Right renal cortex interstitium (tissue), 3 donors: ENCODE measurements around the gene HAVCR2. TPM values are rescaled to one million over a fixed set of nuclear protein-coding genes. Genes with fewer than 3 reads are reported as not detected.
"Not testable (repeated sequence)": the region's sequence is repeated elsewhere in the genome, so short reads cannot be mapped to it uniquely, and the experiment has no call there.

Source experiments
- DNase-seq, 3 donors: peaks; one replicate each; pipeline ENCODE4 v3.0.0-alpha.2; 2013; ENCODE audit warnings: low read depth in 3 of 3, low spot score in 2 of 3
- polyA plus RNA-seq, 3 donors: library from polyadenylated mRNA; unstranded; fragments of 120-200 nt; gene quantifications; one replicate each; pipeline ENCODE4 v1.2.1, GENCODE V29; 2013; ENCODE audit not compliant: insufficient read length in 3 of 3

HAVCR2 gene
- polyA plus RNA-seq, 3 donors, result 8.0 to 12.1 (median 10.5) TPM

DNA sequence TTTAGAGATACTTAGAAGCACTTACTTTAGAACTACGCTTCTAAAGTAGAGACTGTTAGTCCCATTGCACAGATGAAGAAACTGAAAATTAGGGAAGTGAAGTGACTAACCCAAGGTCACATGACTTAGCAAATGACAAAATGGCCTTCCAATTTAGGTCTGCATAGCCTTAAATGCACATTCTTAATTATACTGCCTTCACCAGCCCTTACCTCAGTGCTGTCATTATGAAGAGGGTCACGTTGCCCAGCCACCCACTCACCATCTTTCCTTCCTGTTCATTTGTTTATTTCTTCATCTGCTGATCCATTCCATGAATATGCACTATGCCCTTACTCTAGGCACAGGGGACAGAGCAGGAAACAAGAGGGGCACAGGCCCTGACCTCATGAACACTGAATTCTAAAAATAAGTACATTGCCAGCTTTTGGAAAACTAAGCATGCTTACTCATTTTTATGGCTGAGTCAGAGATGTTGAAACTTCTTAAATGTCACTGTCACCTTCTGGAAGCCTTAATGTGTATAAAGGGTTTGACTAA is 8.6 kb downstream of the HAVCR2 start:
- no peak for DNase-seq

DNA sequence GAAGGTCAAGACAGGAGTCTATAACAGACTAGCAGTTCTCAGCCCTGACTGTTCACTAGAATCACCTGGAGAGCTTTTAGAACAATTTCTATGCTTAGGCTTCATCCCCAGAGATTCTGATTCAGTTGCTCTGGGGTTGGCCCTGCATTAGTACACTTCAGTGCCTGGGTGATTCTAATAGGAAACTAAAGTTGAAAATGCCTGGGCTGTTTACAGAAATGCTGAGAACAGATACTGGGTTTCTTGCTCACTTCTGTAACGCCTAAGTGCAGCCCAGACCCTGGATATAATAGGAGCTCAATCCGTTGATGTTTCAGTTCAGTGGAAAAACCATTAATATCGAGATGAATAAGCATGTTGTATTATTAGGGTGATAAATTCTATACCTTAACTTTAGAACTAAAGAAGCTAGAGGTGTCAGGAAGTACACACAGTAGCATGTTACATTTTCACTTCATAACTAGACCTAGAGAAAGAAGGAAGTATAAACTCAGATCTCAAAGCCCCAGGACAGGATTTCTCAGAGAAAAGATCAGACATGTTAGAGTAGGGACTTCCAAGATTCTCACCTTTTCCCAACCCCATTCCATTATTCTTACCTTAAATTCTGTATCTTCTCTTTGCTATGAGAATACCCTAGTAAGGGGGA is 20.4 kb downstream of the HAVCR2 start:
- DNase-seq, result no peak

DNA sequence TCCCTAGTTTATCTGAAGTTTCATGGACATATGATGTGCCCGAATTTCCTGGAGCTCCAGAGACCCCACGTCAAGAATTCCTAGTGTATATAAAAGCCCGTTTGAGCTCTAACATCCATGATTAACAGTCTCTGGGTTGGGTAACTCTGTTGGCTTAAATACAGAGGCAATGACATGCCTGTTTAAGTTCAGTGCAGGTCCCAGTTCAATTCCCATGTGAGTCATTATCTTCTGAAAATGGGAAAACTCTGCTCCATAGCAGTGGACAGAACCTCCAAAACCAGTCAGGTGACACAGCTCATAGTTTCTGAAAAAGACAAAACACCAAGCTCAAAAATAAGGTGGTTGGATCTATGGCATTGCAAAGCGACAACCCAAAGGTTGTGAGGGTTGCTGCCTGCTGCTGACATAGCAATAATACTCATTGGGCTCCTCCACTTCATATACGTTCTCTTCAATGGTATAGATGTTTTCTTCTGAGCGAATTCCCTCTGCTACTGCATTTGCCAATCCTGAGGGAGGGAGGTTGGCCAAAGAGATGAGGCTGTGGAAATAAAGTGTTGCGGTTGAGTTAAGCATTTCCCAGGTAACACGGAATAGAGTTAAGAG is 22.0 kb downstream of the HAVCR2 start:
- no peak for DNase-seq

DNA sequence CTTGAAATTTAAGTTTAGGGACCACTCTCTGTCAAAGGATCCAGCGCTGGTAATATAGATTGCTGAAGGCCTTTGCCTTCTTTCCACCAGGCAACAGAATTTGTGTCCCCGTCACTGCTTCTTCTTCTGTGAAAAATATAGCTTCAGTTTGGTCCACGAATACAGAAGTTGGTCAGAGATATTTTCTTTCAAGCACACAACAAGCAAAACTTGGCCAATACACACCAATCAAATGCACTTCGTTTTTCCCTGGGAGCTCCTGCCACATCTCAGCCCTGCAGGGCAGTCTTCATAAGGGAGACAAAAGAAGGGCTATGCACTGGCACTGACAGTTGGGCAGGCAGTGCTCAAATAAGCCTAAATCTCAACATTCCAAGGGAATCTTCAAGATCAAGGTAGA is 22.9 kb downstream of the HAVCR2 start:
- DNase-seq, result no peak

DNA sequence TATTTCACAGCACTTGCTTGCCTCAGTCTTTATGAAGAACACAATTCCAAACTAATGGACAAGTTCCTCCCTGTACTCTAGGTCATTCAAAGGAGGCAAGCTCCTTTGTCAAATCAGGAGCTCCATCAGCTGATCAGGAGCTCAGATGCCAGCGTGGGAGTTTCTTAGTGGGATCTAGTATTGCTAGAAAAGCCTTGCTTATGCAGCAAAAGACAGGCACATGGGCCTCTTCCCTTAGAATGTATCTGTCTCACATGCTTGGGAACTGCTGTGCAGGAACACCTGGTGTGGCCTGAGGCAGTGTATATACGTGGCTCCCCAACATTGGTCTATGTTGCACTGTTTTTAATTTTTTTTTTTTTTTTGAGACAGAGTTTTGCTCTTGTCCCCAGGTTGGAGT is 28.6 kb downstream of the HAVCR2 start:
- no peak for DNase-seq

DNA sequence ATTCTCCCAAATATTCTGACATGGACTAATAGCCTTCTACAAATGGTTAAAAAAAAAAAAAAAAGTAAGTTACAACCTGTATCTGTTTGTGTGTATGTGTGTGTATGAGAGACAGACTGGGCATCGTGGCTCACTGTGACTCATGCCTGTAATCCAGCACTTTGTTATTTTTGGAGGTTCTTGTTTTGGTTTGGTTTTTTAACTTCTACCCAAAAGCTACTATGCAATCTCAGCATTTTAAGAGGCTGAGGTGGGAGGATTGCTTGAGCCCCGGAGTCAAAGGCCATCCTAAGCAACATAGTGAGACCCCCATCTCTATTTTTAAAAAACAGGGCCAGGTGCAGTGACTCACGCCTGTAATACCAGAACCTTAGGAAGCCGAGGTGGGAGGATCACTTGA is 32.3 kb downstream of the HAVCR2 start:
- DNase-seq, result no peak

DNA sequence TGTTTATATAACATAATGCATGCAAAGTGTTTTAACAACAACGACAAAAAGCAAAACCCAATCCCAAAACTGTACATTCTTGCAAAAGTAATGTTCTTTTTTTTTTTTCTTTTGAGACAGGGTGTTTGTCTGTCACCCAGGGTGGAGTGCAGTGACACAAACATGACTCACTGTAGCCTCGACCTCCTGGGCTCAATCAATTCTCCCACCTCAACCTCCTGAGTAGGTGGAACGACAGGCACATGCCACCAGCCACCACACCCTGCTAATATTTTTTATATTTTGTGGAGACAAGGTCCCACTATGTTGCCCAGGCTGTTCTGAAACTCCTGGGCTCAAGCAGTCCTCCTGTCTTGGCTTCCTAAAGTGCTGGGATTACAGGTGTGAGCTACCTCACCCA is 36.3 kb downstream of the HAVCR2 start:
- no peak for DNase-seq

DNA sequence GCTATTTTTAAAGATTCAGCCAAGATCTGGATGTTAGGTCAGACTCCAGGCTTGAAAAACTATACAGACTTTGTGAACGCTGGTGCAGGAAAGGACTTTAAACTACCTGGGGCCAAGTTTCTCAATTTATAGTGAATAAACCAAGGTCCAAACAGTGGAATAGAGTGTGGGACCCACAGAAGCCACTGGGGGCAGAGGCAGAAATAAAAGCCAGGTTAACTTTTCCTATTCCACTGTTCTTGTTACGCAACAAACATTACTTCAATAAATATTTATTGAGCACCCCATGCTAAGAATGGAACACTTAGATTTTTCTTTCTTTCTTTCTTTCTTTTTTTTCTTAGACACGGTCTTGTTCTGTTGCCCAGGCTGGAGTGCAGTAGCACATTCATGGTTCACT is 38.9 kb downstream of the HAVCR2 start:
- no peak for DNase-seq

DNA sequence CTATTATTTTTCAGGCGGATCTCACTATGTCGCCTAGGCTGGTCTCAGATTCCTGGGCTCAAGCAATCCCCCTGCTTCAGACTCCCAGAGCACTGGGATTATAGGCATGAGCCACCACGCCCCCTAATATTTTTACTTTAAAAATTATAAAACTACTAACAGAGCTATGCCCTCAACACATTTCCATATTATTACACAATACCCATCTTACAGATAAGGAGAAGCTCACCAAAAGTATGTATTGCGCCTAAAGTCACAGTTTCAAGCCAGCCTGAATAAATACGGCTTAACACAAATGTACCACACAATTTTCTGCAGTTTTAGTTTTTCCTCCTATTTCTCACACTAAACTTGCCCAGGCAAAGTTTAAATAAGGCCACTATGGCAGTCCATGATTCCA is 40.1 kb downstream of the HAVCR2 start:
- no peak for DNase-seq

DNA sequence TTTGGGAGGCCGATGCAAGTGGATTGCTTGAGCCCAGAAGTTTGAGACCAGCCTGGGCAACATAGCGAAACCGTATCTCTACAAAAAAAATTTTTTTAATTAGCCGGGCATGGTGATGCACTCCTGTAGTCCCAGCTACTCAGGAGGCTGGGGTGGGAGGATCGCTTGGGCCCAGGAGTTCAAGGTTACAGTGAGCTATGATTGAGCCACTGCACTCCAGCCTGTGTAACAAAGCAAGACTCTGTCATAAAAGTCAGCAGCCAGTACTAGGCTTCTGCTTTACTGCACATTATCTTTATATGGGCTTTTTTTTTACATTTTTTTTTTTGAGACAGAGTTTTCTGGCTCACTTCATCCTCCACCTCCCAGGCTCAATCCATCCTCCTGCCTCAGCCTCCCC is 40.5 kb downstream of the HAVCR2 start:
- DNase-seq, result no peak

DNA sequence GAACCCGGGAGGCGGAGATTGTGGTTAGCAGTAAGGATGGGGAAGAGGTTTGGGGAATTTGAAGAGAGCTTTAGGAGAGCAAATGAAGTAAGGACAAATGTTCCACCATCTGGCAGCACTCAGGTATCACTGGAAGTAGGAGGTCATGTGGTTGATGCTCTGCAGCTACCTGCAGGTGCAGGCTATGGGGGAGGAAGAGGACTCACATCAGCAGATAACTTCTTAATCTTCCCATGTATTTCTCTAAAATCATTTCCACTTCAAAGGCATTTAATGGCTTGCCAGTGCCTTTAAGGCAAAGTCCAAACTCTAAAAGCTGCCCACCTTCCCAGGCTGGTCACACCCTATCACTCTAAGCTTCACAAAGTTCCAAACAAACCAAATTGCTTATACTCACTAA is 41.8 kb downstream of the HAVCR2 start:
- DNase-seq, result no peak

DNA sequence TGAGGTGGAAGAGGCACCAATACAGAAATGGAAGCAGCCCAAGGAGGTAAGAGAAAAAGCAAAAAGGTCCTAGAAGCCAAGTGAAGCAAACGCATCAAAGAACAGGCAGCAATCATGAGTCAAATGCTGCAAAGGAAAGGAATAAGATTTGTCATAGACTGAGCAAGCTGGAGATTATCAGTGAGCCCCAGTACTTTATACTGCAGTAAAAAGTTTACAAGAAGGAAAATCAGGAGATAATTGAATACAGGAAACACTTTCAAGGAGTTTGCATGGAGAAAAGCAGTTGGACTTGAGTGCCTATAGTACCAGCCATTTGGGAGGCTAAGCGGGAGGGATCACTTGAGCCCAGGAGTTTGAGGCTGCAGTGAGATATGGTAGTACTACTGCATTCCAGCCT is 42.8 kb downstream of the HAVCR2 start:
- no peak for DNase-seq

DNA sequence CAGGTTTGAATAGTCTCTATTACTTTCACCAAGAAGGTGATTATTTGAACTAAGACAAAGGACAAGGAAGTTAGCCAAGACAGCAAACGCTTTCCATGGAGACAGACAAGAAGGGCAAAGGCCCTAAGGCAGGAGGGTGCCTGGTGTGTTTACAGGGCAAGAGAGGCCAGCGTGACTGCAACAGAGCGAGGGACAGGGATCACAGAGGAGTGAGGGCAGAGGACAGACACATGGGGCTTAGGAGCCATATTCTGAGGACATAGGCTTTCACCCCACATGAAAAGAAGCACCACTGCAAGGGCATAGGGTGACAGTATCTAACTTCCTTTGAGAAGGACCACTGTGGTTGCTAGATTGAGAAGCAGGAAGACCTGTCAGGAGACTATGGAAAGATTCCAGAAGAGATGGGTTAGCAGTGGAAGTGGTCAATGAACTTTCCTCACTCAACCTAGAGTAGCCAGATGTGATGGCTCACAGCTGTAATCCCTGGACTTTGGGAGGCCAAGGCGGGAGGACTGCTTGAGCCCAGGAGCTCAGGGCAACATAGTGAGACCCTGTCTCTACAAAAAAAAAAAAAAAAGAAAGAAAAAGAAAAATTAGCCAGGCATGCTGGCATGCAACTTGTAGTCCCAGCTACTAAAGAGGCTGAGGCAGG is 44.9 kb downstream of the HAVCR2 start:
- DNase-seq, result no peak

DNA sequence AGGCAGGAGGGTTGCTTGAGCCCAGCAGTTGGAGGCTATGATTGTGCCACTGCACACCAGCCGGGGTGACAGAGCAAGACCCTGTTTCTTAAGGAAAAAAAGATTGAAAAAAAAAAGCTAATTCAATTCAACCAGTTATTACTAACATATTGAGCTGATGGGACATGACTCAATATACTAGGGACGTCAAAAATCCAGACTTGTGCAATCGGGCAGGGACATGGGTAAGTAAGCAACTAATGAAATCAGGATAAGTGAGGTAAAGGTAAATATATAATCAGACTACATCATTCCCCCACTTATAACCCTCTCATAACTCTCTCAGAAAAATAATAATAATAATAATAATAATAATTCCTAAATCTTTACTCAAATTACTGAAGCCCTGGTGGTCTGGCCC is 49.0 kb downstream of the HAVCR2 start:
- no peak for DNase-seq

DNA sequence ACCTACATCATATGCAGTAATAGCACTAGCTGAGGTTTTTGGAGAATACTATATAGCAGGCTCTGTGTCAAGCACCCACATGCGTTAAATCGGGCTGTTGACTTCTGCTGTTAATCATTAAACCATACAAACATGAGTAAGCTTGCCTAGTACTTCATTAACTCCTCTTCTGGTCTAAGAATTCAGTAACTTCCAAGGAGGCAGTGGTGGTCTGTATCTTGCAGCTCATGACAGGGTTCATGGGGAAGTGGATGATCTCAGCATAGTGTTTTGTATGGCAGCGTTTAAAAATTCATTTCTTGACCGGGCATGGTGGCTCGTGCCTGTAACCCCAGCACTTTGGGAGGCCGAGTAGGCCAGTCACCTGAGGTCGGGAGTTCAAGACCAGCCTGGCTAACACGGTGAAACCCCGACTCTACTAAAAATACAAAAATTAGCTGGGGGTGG is 49.7 kb downstream of the HAVCR2 start, which contains the start of gene HAVCR1:
TSS of gene HAVCR1 (minus strand) at position 24 of the 447 bp plus-strand sequence. CDS start 1,173 bp downstream, outside the sequence.
- no peak for DNase-seq

DNA sequence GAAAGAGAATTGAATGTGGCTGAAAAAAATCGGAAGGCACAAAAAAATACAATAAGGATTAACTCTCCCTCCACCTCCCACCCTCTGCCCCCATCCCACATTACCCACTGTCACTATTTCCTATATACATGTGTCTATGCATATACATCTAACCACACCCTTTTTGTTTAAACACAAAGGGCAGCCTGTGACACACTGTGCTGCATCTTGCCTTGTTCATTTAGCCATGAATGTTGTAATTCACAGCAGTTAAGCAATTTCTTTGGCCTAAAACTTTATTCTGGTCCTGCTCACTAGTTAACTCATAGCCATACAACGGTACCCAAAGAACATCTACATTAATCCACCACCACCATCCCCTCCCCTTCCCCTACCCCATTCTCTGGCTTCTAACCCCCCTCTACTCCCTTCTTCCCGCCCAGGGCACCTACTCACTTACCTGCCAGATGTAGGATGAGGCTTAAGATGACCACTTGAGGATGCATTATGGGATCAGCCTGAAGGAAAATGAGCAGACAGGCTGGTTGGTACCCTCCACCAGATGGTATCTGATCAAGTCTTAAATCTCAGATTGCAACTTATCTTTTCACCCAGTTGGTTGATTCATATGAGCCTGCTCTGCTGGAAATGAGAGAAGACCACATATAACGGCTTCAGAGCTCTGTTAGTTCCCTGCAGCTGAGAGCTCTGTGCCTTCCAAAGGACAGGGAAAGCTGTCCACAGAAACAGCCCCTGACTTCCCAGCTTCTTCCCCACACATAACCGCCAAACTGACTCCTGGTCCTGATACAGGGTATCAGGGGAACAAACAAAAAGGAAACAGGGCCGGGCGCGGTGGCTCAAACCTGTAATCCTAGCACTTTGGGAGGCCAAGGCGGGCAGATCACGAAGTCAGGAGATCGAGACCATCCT is 51.1 kb downstream of the HAVCR2 start:
- DNase-seq, result no peak

DNA sequence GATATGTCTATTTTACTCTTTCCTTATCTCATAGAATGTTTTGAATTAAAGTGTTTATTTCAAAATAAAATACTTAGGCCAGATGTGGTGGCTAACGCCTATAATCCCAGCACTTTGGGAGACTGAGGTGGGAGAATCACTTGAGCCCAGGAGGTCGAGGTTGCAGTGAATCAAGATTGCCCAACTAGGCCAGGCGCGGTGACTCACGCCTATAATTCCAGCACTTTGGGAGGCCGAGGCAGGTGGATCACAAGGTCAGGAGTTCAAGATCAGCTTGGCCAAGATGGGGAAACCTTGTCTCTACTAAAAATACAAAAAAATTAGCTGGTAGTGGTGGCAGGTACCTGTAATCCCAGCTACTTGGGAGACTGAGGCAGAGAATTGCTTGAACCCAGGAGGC is 52.0 kb downstream of the HAVCR2 start:
- DNase-seq, result not testable (repeated sequence)

DNA sequence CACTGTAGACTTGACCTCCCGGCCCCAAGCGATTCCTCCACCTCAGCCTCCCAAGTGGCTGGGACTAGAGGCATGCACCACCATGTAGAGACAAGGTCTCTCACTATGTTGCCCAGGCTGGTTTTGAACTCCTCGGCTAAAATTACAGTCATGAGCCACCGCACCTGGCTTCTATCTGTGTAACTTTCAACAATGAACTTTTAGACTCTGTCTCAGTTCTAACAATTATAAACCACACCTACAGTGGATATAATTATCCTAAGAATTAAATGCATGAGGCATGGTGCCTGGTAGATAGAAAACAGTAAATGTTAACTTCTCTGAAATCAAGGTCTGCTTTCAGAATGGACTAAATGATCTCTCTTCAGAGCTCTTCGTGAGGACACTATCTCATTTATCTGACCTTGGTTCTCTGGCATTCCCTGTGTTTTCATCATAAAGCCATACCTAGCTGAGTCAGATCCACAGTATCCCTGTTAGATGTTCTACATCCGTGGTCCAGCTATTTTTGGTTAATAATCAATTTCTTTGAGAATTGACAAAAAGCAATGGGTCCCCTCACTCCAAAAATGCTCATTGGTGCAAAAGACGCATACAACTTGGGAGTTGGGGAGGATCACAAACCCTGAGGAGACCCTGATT is 57.1 kb downstream of the HAVCR2 start:
- DNase-seq, result no peak

DNA sequence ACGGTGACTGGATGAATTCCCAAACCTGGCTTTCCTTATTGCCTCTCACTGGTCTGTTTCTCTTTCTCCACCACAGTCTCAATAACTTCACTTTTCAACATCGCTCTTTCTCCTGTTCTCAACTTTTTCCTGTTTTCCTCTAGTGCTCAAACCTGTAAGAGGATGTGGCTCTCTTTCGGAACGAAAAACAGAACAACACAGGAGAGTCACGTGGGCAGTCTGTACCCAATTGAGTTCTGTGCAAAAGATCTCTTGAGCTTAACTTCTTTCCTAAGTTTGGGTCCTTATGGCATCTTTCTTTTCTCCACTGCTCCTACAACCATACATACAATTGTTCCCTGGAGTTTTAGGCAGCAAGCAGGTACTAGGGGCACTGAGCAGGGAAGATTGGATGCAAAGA is 58.8 kb downstream of the HAVCR2 start:
- DNase-seq, result no peak

DNA sequence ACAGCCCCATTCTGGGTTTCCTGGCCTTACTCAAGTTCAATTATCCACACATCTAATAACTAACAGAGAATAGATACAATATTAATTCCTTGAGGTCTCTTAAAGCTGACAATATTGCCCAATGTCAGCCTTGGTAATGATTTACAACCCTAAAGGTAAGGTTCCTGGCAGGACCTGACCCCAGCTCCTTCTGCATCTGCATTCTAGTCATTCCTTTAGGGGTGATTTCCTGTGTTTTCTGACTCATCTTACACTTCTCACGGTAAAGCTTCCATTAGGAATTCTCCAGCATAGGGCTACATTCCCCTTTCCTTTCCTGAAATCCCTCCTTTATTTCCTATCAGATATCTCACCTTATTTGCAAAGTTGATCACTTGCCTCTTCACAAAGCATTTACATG is 59.2 kb downstream of the HAVCR2 start:
- DNase-seq, result no peak
